Iris pigment epithelial cell (primary cell): ENCODE results near the gene NFKBIE.

Experiments used
- DNase-seq: peaks from one replicate; pipeline ENCODE4 v3.0.0-alpha.2; 2011; ENCODE audit warnings: low read depth

The NFKBIE gene

DNA sequence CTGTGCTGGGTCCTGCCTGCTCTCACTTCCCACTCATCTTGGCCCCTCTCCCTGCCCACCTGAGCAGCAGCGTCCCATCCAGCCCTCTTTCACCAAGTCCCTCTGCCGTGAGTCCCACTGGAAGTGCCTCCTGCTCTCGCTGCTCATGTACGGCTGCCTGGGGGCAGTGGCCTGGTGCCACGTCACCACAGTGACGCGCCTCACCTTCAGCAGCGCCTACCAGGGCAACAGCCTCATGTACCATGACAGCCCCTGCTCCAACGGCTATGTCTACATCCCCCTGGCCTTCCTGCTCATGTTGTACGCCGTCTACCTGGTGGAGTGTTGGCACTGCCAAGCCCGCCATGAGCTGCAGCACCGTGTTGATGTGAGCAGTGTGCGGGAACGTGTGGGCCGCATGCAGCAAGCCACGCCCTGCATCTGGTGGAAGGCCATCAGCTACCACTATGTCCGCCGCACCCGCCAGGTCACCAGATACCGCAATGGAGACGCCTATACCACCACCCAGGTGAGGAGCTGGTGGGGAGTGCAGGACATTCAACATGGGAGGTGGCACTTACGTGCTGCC lies 7.7 kb upstream of the NFKBIE start:
- DNase-seq: no peak

DNA sequence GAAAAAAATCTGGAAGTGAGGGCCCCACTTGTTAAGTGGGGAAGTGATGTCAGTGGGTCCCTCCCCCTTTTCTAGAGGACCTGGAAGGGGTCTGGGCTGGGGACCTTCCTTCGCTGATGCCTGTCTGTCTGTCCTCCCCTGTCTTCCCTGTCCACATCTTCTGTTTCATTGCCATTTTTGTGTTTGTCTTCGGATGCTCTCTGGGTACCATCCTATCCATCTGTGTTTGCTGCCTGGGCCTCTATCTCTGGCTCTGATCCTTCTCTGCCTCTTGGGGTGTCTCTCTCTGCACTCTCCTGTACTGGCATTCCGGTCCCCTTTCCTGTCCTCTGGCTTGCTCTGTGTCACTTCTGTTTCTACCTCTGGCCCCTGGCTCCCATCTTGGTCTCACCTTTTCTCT lies 7.2 kb upstream of the NFKBIE start:
- no peak for DNase-seq

DNA sequence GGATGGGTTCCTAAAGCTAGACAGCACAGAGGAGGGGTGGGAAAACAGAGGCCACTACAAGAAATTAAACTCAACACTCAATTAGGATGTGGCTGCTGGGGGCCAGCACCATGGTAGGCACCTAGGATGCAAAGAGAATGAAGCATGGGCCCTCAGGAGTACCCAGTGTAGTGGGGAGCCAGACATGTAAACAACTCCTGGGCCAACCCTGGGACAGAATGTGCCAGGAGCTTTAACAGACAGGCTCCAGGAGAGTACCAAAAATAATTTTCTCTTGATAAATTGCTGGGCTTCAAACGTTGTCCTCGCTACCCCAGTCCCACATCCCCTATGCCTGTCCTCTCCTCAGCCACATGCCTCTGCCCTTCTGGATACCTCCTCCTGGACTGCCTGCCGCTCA lies 6.6 kb upstream of the NFKBIE start:
- DNase-seq: no peak

DNA sequence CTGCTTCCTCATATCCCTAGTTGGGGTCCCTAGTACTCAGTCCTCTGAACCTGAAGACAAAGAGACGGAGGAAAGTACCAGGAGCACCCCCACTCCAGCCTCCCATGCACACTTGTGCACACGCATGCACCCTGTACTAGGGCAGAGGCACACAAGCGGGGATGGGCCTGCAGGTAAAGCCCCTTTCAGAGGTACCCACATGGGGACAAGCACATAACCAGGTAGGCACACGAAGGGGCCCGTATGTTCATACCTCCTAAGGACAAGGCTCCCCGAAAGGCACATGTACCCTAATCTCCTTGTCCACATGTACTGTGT lies 6.0 kb upstream of the NFKBIE start:
- DNase-seq: no peak

DNA sequence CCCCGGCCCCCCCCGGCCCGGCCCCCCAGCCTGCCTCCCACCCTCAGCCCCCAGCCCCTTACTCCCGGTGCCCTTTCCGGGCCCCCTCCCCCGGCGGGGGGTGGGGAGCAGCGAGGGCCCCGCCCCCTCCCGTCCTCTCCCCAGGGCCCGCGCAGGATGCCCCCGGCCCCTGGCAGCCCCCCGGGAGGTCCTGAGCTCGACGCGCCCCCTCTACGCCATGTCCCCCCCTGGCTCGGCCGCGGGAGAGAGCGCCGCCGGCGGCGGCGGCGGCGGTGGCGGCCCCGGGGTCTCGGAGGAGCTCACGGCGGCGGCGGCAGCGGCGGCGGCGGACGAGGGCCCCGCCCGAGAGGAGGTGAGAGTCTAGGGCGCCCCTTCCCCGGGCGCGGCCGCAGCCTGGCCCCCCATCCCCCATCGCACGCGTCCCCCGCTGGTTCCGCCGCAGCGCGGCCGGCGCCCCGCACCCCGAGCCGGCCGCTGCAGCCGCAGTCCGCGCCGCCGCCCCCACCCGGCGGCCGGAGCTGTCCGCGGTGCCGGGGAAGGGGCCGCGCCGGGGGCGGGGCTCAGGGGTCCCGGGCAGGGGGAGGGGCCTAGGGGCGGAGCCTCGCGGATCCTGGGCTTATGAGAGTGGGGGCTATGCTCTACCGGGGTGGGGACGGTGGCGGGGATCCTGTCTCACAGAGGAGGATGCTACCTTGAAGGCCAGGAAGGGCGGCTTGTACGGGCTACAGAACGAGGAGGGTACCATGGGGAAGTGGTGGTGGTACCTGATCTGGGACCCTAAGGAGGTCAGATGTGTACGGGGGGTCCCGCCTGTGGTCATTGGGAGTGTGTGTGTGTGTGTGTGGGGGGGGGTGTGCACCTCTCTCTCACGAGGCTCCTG lies 5.4 kb upstream of the NFKBIE start:
- no peak for DNase-seq

DNA sequence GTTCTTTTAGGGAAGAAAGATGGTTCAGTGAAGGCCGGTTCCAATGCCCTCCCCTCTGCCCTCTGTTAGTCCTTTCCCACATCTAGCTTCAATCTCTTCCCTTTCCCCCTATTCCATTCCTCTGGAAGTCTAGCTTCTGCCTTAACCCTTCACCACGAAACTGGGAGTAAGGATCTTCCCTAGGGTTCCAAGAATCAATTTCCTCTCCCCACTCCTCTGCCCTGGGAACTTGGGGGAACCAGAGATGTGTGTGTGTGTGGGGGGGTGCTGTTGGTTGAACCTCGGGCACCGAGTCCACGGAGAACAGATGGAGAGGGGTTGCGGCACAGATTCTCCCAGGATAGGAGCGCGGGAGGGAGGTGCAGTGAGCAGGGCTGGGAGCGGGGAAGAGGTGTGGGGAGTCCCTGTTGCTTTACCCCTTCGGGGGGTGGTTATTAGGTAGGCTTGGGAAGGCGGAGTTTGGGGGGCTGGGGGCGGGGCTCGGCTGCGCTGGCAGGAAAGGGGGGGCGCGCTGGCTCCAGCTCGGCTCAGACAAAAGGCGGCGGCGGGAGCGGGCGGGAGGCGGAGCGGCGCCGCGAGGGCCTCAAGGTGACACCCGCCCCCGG lies 4.7 kb upstream of the NFKBIE start, which contains the start of gene TMEM151B:
Gene TMEM151B, plus strand, starts transcription at position 530 of the 605 bp plus-strand sequence. CDS start 293 bp downstream, outside the sequence.
- DNase-seq: no peak

DNA sequence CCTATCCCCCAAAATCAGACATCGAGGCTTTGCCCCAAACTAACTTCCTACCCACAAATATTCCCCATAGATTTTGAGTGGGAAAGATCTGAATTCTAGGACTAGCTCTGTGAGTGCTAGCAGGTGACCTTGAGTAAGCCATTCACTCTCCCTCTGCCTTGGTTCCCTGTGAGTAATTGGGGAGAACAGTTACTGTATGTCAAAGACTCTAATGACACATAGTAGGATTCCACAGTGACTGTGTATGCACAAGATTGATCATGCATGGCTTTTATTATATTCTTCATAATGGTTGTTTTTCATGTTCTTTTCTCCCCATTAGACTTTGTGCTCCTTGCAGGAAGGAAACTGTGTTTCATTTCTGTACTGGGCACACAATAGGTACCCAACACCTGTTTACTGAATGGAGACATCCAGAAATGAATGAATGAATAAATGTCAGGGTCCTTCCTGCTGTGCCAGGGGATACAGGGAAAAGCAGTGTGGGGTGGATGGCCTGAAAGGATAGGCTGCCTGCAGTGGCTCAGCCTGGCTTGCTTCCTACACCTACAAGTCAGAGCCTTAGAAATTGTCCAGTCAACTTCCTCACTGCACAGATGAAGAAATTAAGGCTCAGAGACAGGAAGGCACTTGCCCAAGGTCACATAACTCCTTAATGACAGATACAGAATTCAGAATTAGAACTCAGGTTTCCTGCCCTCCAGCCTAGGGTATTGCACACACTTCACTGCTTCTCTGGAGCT lies 4.0 kb upstream of the NFKBIE start:
- no peak for DNase-seq

DNA sequence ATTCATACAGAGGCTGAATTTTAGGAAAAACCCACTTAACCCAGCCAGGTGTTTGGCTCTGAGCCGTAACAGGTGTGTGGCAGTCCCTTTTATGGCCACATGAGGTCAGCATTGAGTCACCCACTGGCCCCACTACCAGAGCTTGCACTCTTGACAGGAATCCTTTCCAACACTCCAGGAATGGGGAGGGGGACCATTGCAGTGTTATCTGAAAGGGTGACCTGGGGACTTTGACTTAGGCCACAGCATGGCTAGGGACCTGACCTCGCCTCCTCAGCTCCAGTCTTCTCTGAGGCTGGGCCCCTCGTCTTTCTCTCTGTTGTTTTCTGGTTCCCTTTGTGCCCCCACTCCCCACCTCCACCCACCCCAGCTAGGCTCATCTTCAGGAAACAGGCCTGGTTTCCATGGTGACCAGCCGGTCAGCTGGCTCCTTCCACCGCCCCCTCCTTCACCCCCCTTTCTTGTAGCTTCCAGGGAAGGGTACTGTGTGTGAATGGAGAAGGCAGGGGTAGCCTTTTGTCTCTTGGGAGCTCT lies 2.8 kb upstream of the NFKBIE start:
- DNase-seq: peak; percentile 35

DNA sequence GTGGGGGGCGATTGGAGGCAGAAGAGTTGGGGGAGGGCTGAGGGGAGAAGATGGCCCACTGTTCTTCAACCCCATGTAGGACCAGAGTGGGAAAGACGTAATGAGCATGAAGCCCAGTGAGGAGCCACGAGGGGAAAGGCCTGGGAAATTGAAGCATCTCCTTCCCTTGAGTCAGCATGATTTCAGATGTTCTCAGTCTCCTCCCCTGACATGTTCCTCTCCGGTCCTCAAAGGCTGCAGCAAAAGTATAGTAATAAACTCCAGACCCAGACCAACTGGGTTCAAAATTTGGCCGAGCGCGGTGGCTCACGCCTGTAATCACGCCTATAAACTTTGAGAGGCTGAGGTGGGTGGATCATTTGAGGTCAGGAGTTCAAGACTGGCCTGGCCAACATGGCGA lies 1.9 kb upstream of the NFKBIE start:
- no peak for DNase-seq

DNA sequence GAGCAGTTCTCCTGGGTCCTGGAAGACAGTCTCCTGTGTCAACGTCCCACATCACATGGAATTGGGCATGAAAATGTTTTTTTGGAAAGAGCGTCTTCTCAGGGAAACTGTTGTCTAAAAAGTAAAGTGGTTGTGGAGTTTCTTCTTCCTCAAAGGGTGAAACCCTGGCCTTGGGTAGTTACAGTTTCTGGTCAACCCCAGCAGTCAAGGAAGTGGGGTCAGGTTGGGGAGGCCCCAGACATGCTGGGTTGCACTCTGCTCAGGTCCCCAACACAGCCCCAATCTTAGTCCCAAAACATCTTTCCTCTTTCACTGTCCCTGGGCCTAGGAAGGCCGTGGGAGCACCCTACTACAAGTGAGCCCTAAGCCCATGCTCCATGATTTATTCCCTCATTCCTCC lies 996 bp upstream of the NFKBIE start:
- no peak for DNase-seq

DNA sequence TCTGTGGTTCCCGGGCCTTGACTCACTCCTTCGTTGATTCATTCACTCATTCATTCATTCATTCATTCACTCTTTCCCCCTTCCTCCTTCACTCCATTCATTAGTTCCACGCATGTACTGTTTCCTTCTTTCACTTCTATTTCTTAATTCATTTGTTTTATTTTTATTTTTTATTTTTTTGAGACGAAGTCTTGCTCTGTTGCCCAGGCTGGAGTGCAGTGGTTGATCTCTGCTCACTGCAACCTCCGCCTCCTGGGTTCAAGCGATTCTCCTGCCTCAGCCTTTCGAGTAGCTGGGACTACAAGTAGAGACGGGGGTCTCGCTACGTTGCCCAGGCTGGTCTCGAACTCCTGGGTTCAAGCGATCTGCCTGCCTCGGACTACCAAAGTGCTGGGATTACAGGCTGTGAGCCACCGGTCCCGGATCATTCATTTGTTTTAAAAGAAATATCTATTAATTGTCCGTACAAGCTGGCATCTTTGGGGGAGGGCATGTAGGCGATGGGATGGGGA lies 427 bp upstream of the NFKBIE start:
- DNase-seq: no peak

DNA sequence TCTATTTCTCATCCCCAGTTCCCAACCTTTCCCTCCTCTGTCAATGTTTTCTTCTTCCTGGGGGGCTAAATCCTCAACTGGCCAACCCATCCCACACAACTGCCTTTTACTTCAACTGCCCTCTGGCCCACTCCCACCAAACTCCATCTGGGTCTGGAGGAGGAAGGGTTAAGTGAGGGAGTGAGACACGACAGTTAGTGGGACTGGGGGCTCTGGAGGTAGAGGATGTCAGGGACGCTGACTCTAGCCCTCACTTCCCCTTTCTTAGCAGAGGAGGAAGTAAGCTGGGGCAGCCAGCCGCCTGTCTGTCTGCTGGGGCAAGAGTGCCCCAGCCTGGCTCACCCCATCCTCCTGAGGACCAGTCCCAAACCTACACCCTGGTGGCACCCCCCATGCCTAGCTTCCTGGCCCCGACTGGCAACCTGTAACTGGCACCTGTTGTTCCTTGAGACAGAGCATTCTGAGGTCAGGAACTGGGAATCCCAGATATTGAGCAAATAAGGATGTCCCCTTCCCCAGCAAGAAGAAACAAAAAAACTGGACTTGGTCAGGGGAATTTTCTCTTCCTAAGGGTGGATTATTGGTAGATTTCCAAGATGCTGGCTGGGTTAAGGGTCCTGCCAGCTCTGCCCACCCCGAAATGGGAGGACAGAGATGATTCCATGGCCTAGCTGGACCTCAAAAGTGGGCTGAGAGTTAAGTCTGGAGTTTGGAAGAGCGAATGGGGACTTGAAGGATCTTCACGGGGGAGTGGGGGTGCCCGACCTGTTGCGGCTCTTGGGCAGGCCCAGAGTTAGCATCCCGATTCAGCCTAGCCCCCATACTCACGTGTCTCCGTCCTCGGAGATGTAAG lies 971 bp downstream of the NFKBIE start:
- DNase-seq: peak; percentile 32

DNA sequence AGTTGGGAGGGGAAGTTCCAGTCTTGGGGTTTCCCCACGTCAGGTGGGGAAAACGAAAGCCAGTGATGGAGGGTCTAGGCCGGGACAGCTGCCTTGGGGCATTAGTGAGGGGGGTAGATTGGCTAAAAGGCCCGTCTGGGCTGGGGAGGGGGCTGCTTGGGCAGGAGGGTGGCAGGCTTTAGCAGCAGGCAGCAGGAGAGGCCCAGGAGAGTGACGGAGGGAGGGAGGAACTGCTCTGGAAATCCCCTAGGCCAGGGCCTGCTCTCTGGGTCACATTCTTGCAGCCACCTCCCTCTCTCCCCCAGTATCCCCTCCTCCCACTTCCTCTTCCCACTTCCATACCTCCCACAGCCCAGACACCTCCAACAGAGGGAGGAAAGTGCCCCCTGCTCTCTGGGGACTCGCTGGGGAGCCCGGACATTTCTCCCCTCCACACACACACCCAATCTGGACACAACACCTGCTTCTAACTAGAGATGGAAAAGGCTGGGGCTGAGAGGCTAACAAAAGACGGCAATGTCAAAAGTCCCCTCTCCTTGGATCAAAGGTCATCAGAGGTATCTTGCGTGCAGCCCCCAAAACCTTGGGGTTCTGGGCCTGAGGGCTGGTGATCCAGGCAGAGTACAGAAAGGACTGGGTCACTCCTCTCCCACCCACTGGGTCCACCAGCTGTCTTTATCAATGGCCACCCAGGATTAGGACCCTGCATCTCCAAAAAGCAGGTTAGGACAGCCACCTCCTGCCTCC lies 1.8 kb downstream of the NFKBIE start:
- peak; percentile 53 for DNase-seq

DNA sequence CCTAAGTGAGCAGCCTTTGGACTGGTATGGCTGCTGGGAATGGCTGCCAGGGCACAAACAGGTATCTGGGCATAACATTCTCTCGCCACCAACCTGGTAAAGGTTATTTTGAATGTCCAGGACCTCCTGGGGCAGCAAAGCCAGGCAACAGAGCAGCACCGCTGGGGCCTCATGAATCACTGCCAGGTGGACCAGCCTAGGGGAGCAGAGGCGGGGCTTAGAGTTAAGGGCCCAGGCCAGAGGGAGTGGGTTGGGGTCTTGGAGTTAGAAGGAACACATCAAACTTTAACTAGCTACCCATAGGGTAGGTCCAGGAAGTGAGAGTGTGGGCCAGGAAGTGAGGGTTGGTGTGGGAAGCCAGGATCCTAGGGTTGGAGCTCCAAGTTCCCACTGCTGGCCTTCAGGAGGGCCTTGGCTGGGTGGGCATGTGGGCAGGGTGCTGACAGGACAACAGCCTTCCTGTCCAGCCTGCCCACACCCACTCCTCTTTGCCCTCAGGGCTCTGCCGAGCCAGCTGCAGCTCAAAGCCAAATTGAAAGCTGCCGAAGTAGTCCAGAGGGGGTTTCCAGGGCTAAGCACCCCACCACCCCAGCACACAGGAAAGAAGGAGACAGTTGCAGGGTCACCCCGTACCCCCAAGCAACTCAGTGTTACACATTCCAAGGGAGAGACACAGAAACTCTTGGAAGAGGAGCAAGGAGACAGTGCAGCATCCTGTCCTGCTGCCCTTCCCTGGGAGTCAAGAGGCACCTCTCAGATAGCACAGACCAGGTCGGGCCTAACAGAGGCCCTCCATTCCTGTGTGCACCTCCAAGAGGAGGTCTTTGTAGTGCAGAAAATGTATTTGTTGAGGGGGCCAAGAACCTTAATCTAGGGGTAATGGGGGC lies 2.6 kb downstream of the NFKBIE start:
- DNase-seq: no peak

DNA sequence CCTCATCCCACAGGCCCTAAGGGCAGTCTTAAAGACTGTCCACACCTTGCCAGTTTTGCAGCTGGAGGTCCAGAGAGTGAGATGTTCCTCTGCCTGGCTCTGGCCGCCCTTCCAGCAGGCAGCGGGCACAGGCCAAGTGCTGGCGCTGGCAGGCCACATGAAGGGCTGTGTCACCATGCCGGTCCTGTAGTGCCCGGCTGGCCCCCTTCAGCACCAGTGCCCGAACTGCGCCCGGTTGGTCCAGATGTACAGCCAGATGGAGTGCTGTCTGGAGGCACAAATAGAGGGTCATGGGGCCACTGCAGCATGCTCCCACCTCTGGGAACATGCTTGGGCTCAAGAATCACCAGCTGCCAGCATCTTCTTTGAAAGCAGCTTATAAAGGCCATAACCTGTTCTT lies 3.8 kb downstream of the NFKBIE start:
- DNase-seq: no peak

DNA sequence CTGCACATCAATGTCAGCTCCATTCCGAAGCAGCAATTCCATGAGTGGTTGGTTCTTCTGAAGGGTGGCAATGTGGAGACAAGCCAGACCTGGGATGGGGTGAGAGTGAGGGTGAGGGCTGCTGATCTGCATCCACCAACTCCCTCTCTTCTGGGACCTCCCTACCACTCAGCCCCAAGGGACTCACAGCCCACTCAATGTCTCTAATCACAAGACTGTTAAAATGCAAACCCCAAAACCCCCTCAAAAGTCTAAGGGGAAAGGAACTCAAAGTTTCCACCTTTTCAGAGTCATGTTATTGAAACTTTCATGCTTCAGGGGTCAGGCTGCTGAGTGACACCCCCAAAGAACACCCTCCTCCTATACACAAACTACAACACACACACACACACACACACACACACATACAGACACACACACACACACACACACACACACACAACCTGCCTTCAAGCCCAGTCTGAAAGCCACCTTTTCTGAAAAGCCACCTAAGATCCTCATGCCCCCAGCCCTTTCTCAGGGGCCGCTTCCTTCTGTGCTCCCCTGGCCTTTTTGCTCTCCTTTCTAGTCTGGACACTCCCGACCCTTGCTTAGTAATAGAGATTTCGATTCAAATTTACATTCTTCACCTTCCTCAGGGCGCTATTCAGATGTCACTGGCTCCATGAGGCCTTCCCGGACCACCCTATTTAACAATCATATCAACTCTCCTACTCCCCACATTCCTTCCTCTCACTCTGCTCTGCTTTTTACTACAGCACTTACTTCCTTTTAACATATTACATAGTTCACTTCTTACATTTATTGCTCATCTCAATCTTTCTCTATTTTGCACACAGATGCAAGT lies 4.7 kb downstream of the NFKBIE start:
- DNase-seq: no peak

DNA sequence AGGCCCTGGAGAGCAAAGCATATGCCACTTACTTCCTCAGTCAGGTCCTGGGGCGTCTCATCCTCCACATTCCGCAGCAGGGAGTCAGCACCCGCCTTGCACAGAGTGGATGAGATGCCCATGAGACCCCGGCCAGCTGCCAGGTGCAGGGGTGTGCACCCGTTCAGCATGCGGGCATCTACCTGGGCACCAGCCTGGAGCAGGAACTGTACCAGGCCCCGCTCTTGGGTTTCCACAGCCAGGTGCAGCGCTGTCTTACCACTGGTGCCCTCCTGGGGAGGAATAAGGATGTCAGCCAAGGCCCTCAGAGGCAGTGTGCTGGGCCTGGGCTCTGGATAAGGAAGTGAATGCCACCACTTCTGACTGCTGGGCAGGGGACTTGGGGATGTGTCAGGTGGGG lies 5.3 kb downstream of the NFKBIE start:
- no peak for DNase-seq

DNA sequence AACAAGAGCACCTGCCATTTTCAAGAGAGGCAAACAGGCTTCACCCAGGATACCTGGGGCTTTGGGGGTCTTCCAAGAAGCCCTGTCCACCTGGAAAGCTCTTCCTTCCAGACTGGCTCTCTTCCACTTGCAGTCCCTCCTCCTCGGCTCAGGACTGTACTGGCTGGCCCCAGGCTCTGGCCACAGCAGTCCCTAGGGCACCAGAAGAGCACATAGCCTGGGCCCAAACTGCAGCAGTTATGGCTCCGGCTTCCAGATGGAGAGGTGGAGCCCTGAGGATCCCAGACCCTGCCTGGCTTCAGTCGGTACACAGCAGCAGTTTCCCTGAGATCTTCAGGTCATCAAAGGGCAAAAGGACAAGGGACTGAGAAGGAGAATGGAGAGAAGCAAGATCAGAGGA lies 6.4 kb downstream of the NFKBIE start:
- DNase-seq: no peak
